CD4-positive, alpha-beta T cell treated with Interleukin-6 at 100 ng/mL for 8 hours (primary cell): ENCODE data around the gene DNMBP.
"Not testable (repeated sequence)": the region's sequence is repeated elsewhere in the genome, so short reads cannot be mapped to it uniquely, and the experiment has no call there.

Experiments used
- DNase-seq: peaks from one replicate; pipeline ENCODE4 v3.0.0-alpha.2; 2020; ENCODE audit warnings: mixed read lengths, low spot score

The DNMBP gene

GRCh38 chr10:99912041-99912440 is 97.7 kb downstream of the DNMBP start:
- no peak for DNase-seq

GRCh38 chr10:99908512-99908911 is 101.2 kb downstream of the DNMBP start:
- no peak for DNase-seq

GRCh38 chr10:99906470-99906869 is 103.3 kb downstream of the DNMBP start:
- DNase-seq = no peak

GRCh38 chr10:99905971-99906370 is 103.8 kb downstream of the DNMBP start:
- no peak for DNase-seq

- DNase-seq = no peak
Measured at GRCh38 chr10:99895867-99896266, 113.9 kb downstream of the DNMBP start.

- not testable (repeated sequence) for DNase-seq
Measured at GRCh38 chr10:99895066-99895465, 114.7 kb downstream of the DNMBP start.

GRCh38 chr10:99894613-99895012 is 115.1 kb downstream of the DNMBP start:
- DNase-seq = no peak

- DNase-seq = no peak
Measured at GRCh38 chr10:99888622-99889021, 121.1 kb downstream of the DNMBP start.

GRCh38 chr10:99883523-99883922 is 126.2 kb downstream of the DNMBP start:
- DNase-seq = no peak

GRCh38 chr10:99881371-99881770 is 128.4 kb downstream of the DNMBP start:
- DNase-seq = no peak

- no peak for DNase-seq
Measured at GRCh38 chr10:99880080-99880835, 129.5 kb downstream of the DNMBP start.

- no peak for DNase-seq
Measured at GRCh38 chr10:99875473-99875872, 134.3 kb downstream of the DNMBP start.

- no peak for DNase-seq
Measured at GRCh38 chr10:99874341-99875085, 135.2 kb downstream of the DNMBP start.

- no peak for DNase-seq
Measured at GRCh38 chr10:99873846-99874245, 135.9 kb downstream of the DNMBP start.

- no peak for DNase-seq
Measured at GRCh38 chr10:99872367-99873162, 137.2 kb downstream of the DNMBP start.

GRCh38 chr10:99870123-99870730 is 139.5 kb downstream of the DNMBP start:
- DNase-seq = peak; percentile 40

- no peak for DNase-seq
Measured at GRCh38 chr10:99869581-99870122, 140.1 kb downstream of the DNMBP start.

- not testable (repeated sequence) for DNase-seq
Measured at GRCh38 chr10:99867250-99867649, 142.5 kb downstream of the DNMBP start.

GRCh38 chr10:99863535-99864240 is 146.1 kb downstream of the DNMBP start:
- DNase-seq = not testable (repeated sequence)

GRCh38 chr10:99860466-99860865 is 149.3 kb downstream of the DNMBP start:
- no peak for DNase-seq

GRCh38 chr10:99859585-99859984 is 150.2 kb downstream of the DNMBP start:
- no peak for DNase-seq
